Neural cell (in vitro differentiated cells): ENCODE data around the gene C1orf232. TPM values are rescaled to one million over a fixed set of nuclear protein-coding genes. Genes with fewer than 3 reads are reported as not detected.
A peak's percentile ranks its signal among the peaks of the same experiment; 100 is the strongest.

Source experiments
- H2AFZ ChIP-seq: fragments of 200-600, 300-800 bp; sonication (generic), shearing (Covaris generic); 2 replicates; pipeline ENCODE4 v1.6.0; 2014; ENCODE audit warnings: low read depth, mild to moderate bottlenecking, antibody characterized with exemption, low read length, moderate library complexity
- H3F3A ChIP-seq: fragments of 200-600 bp; shearing (Covaris generic); 2 replicates; pipeline ENCODE4 v1.6.1; 2016; ENCODE audit warnings: mild to moderate bottlenecking, moderate library complexity, mixed read lengths, antibody characterized with exemption, low read length; ENCODE audit not compliant: insufficient read depth, poor library complexity, severe bottlenecking
- H3K27ac ChIP-seq: fragments of 200-600, 300-800 bp; sonication (generic), shearing (Covaris generic); 2 replicates; pipeline ENCODE4 v1.5.1; 2014; ENCODE audit warnings: mild to moderate bottlenecking, low read length, moderate library complexity
- H3K27me3 ChIP-seq: fragments of 300-800, 200-600 bp; sonication (generic), shearing (Covaris generic); 2 replicates; pipeline ENCODE4 v1.6.0; 2014; ENCODE audit warnings: mild to moderate bottlenecking, low read depth, low read length, moderate library complexity; ENCODE audit not compliant: insufficient read depth
- H3K36me3 ChIP-seq: fragments of 300-800, 200-600 bp; sonication (generic), shearing (Covaris generic); 2 replicates; pipeline ENCODE4 v1.5.1; 2014; ENCODE audit warnings: mild to moderate bottlenecking, antibody characterized with exemption, low read length, moderate library complexity; ENCODE audit not compliant: insufficient read depth
- H3K4me2 ChIP-seq: fragments of 300-800, 200-600 bp; sonication (generic), shearing (Covaris generic); 2 replicates; pipeline ENCODE4 v1.6.0; 2014; ENCODE audit warnings: mild to moderate bottlenecking, low read length
- H3K4me3 ChIP-seq: fragments of 300-800, 200-600 bp; sonication (generic), shearing (Covaris generic); 2 replicates; pipeline ENCODE4 v1.5.1; 2014; ENCODE audit warnings: mild to moderate bottlenecking, low read length, moderate library complexity
- H3K79me2 ChIP-seq: fragments of 200-600 bp; shearing (Covaris generic); replicated peaks from 2 replicates; pipeline ENCODE4 v1.6.0; 2014; ENCODE audit warnings: mild to moderate bottlenecking, low read length, moderate library complexity; ENCODE audit not compliant: insufficient read depth
- H3K9ac ChIP-seq: fragments of 300-800, 200-600 bp; sonication (generic), shearing (Covaris generic); 2 replicates; pipeline ENCODE4 v1.6.1; 2016; ENCODE audit warnings: mild to moderate bottlenecking, low read length, mixed read lengths
- H3K9me2 ChIP-seq: fragments of 200-600 bp; shearing (Covaris generic); 2 replicates; pipeline ENCODE4 v1.6.1; 2016; ENCODE audit warnings: mild to moderate bottlenecking, low read length, mixed read lengths; ENCODE audit not compliant: insufficient read depth
- H3K9me3 ChIP-seq: fragments of 200-600, 300-800 bp; sonication (generic), shearing (Covaris generic); 2 replicates; pipeline ENCODE4 v1.6.1; 2016; ENCODE audit warnings: mild to moderate bottlenecking, mixed run types, low read length, moderate library complexity, mixed read lengths
- H4K20me1 ChIP-seq: fragments of 200-600 bp; shearing (Covaris generic); 2 replicates; pipeline ENCODE4 v1.6.1; 2016; ENCODE audit warnings: mild to moderate bottlenecking, mixed run types; ENCODE audit not compliant: insufficient read depth
- EP300 ChIP-seq: fragments of 450-650 bp; conservative IDR thresholded peaks from 2 replicates; pipeline ENCODE4 v1.6.1; 2014; ENCODE audit warnings: antibody characterized with exemption, mild to moderate bottlenecking, moderate library complexity; ENCODE audit not compliant: poor library complexity, severe bottlenecking
- EZH2 ChIP-seq: fragments of 200-600, 300-800 bp; shearing (Covaris generic), sonication (generic); IDR thresholded peaks from 2 replicates; pipeline ENCODE4 v1.6.1; 2014; ENCODE audit warnings: antibody characterized with exemption, low read length, borderline replicate concordance, mild to moderate bottlenecking; ENCODE audit not compliant: insufficient read depth, poor library complexity, severe bottlenecking
- MXI1 ChIP-seq: fragments of 450-650 bp; conservative IDR thresholded peaks from 2 replicates; pipeline ENCODE4 v1.6.1; 2014; ENCODE audit warnings: antibody characterized with exemption, mild to moderate bottlenecking; ENCODE audit not compliant: poor library complexity, severe bottlenecking
- POLR2AphosphoS5 ChIP-seq: IDR thresholded peaks from 2 replicates; pipeline ENCODE4 v1.6.1; 2012
- RAD21 ChIP-seq: fragments of 450-650 bp; conservative IDR thresholded peaks from 2 replicates; pipeline ENCODE4 v1.6.1; 2014; ENCODE audit warnings: antibody characterized with exemption, mild to moderate bottlenecking, moderate library complexity
- SMC3 ChIP-seq: fragments of 450-650 bp; conservative IDR thresholded peaks from 2 replicates; pipeline ENCODE4 v1.6.1; 2014; ENCODE audit warnings: antibody characterized with exemption, mild to moderate bottlenecking, moderate library complexity; ENCODE audit not compliant: poor library complexity
- TAF1 ChIP-seq: IDR thresholded peaks from 2 replicates; pipeline ENCODE4 v1.6.1; 2012; ENCODE audit warnings: low read depth
- polyA plus RNA-seq: library from polyadenylated mRNA; depleted of rRNA; stranded (reverse); fragments of >200 nt; gene quantifications from 2 replicates; pipeline ENCODE4 v1.2.3, GENCODE V29; 2014
- TF ChIP-seq, protein P1 (sequence below): IDR thresholded peaks from 2 replicates; pipeline ENCODE4 v1.6.1; 2012; ENCODE audit warnings: borderline replicate concordance
- TF ChIP-seq, protein P2 (sequence below): fragments of 450-650 bp; IDR thresholded peaks from 2 replicates; pipeline ENCODE4 v1.5.1; 2014; ENCODE audit warnings: antibody characterized with exemption, mild to moderate bottlenecking, moderate library complexity; ENCODE audit not compliant: poor library complexity, severe bottlenecking

Gene C1orf232
- polyA plus RNA-seq, 1 donor from 2014 or later: not detected

DNA sequence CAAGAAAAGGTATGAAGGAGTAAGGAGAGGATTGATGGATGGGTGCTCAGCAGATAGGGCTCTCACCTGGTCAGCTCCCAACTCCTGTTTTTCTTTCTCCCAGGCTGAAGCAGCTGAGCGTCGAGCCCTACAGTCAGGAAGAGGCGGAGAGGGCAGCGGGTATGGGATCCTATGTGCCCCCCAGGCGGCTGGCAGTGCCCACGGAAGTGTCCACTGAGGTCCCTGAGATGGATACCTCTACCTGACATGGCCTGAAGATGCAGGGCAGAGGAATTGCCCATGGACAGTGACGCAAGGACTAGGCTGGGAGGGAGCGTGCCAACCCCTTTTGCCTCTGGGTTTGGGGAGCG, 1.7 kb upstream of the C1orf232 start:
- H3K36me3 ChIP-seq: no peaks in the 10 kb centered on the region
- H2AFZ ChIP-seq: peak overlapping the region; percentile 95
- H3K4me2 ChIP-seq: peak overlapping the region; percentile 82
- no peak overlapping the region for H3K27ac ChIP-seq
- H4K20me1 ChIP-seq: no peaks in the 10 kb centered on the region
- H3F3A ChIP-seq: no peaks in the 10 kb centered on the region
- peak overlapping the region; percentile 94 for H3K4me3 ChIP-seq
- H3K9ac ChIP-seq: peak overlapping the region; percentile 85
- no peaks in the 10 kb centered on the region for H3K9me2 ChIP-seq
- H3K79me2 ChIP-seq: no peaks in the 10 kb centered on the region
- TF ChIP-seq RAD21 (no peak), EZH2 (no peak), POLR2AphosphoS5 (no peak), EP300 (no peak), TAF1 (no peak), MXI1 (no peak), SMC3 (no peak)
- TF ChIP-seq, protein P1, sequence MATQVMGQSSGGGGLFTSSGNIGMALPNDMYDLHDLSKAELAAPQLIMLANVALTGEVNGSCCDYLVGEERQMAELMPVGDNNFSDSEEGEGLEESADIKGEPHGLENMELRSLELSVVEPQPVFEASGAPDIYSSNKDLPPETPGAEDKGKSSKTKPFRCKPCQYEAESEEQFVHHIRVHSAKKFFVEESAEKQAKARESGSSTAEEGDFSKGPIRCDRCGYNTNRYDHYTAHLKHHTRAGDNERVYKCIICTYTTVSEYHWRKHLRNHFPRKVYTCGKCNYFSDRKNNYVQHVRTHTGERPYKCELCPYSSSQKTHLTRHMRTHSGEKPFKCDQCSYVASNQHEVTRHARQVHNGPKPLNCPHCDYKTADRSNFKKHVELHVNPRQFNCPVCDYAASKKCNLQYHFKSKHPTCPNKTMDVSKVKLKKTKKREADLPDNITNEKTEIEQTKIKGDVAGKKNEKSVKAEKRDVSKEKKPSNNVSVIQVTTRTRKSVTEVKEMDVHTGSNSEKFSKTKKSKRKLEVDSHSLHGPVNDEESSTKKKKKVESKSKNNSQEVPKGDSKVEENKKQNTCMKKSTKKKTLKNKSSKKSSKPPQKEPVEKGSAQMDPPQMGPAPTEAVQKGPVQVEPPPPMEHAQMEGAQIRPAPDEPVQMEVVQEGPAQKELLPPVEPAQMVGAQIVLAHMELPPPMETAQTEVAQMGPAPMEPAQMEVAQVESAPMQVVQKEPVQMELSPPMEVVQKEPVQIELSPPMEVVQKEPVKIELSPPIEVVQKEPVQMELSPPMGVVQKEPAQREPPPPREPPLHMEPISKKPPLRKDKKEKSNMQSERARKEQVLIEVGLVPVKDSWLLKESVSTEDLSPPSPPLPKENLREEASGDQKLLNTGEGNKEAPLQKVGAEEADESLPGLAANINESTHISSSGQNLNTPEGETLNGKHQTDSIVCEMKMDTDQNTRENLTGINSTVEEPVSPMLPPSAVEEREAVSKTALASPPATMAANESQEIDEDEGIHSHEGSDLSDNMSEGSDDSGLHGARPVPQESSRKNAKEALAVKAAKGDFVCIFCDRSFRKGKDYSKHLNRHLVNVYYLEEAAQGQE: no peak
- TF ChIP-seq, protein P2, sequence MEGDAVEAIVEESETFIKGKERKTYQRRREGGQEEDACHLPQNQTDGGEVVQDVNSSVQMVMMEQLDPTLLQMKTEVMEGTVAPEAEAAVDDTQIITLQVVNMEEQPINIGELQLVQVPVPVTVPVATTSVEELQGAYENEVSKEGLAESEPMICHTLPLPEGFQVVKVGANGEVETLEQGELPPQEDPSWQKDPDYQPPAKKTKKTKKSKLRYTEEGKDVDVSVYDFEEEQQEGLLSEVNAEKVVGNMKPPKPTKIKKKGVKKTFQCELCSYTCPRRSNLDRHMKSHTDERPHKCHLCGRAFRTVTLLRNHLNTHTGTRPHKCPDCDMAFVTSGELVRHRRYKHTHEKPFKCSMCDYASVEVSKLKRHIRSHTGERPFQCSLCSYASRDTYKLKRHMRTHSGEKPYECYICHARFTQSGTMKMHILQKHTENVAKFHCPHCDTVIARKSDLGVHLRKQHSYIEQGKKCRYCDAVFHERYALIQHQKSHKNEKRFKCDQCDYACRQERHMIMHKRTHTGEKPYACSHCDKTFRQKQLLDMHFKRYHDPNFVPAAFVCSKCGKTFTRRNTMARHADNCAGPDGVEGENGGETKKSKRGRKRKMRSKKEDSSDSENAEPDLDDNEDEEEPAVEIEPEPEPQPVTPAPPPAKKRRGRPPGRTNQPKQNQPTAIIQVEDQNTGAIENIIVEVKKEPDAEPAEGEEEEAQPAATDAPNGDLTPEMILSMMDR: no peak
- no peaks in the 10 kb centered on the region for H3K9me3 ChIP-seq
- no peaks in the 10 kb centered on the region for H3K27me3 ChIP-seq

DNA sequence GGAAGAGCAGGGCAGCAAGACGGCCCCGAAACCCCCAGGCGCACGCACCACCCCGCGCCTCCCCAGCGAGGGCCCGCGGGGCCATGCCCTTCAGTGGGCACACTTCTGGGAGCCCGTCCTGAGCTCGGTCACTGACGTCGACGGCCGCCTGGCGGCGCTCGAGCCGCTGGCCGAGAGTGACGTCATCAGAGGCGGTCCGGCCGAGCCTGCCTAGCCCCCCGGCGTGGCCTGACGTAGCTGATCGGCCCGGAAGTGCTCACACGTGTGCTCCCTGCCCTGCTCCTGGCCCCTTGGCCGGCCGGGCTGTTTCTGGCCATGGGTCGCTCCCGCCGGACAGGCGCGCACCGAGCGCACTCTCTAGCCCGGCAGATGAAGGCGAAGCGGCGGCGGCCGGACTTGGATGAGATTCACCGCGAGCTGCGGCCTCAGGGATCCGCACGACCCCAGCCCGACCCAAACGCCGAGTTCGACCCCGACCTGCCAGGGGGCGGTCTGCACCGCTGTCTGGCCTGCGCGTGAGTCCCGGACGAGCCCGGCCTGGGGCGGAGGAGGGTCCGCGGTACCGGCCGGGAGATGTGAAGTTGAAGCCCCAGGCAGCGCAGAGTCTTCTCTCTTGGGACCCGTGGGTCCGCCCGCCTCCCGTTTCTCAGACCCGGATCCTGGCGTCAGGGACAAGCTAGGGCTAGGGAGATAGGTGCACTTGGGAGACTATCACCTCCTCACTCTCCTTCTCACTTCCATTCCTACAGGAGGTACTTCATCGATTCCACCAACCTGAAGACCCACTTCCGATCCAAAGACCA, 1.1 kb upstream of the C1orf232 start, which contains the start of gene ZNF593:
ZNF593 (plus strand) TSS at position 240 of the 803 bp plus-strand sequence; CDS start at position 316, 76 bp downstream.
- Histone ChIP-seq H3K9me3 (no peaks in the 10 kb centered on the region), H3K9me2 (no peaks in the 10 kb centered on the region), H3K4me2 (peak within 1 kb of the TSS; percentile 82), H2AFZ (peak within 1 kb of the TSS; percentile 95), H3K4me3 (peak within 1 kb of the TSS; percentile 94), H3F3A (no peaks in the 10 kb centered on the region), H3K27me3 (no peaks in the 10 kb centered on the region), H3K9ac (peak within 1 kb of the TSS; percentile 85), H3K27ac (peak within 1 kb of the TSS; percentile 35), H4K20me1 (no peaks in the 10 kb centered on the region), H3K79me2 (no peaks in the 10 kb centered on the region), H3K36me3 (no peaks in the 10 kb centered on the region)
- peak; percentile 73 for TF ChIP-seq SMC3
- TF ChIP-seq, protein P2: peak; percentile 96
- peak; percentile 56 for TF ChIP-seq RAD21
- TF ChIP-seq TAF1: no peak
- peak; percentile 61 for TF ChIP-seq POLR2AphosphoS5
- TF ChIP-seq EP300: peak; percentile 27
- peak; percentile 96 for TF ChIP-seq MXI1
- no peak for TF ChIP-seq EZH2
- TF ChIP-seq, protein P1: no peak
